Keratinocyte (primary cell): ENCODE results near the gene RENBP. TPM values are rescaled to one million over a fixed set of nuclear protein-coding genes. Genes with fewer than 3 reads are reported as not detected.

Experiments
- DNase-seq: peaks from one replicate; pipeline ENCODE4 v3.0.0-alpha.2; 2011; ENCODE audit warnings: low read depth, missing footprints, low spot score
- FAIRE-seq: peaks from 2 replicates; lab custom pipeline; 2011; peaks lifted over from hg19 to GRCh38; lab: Jason Lieb, UNC
- H2AFZ ChIP-seq: 2 replicates; pipeline ENCODE4 v1.6.0; 2012; ENCODE audit warnings: low read length, control low read depth, inconsistent platforms; ENCODE audit not compliant: control insufficient read depth
- H3K27ac ChIP-seq: 2 replicates; pipeline ENCODE4 v1.5.1; 2011; ENCODE audit warnings: low read length; ENCODE audit not compliant: control insufficient read depth, insufficient read depth
- H3K27me3 ChIP-seq: 3 replicates; pipeline ENCODE4 v1.6.0; 2011; ENCODE audit warnings: low read length; ENCODE audit not compliant: control insufficient read depth, insufficient read depth; ENCODE audit errors: extremely low read depth
- H3K36me3 ChIP-seq, 2 experiments: 2 replicates in 1 of 2; 3 replicates in 1 of 2; pipeline ENCODE4 v1.5.1; 2011; ENCODE audit warnings: low read length in 2 of 2, mild to moderate bottlenecking in 1 of 2; ENCODE audit not compliant: control insufficient read depth in 2 of 2, insufficient read depth in 2 of 2; ENCODE audit errors: extremely low read depth in 1 of 2
- H3K4me1 ChIP-seq: 3 replicates; pipeline ENCODE4 v1.5.1; 2011; ENCODE audit warnings: low read length; ENCODE audit not compliant: control insufficient read depth, insufficient read depth; ENCODE audit errors: extremely low read depth
- H3K4me2 ChIP-seq: 3 replicates; pipeline ENCODE4 v1.6.0; 2011; ENCODE audit warnings: low read depth, low read length; ENCODE audit not compliant: control insufficient read depth, insufficient read depth; ENCODE audit errors: extremely low read depth
- H3K4me3 ChIP-seq, 3 experiments: fragments of 200-600 bp in 1 of 3; sonication (generic) in 1 of 3; 2 replicates in 2 of 3; 3 replicates in 1 of 3; pipeline ENCODE4 v1.5.1; 2011 to 2016; ENCODE audit warnings: low read length in 3 of 3, mild to moderate bottlenecking in 3 of 3, control low read depth in 2 of 3, inconsistent platforms in 1 of 3, low read depth in 1 of 3, mixed read lengths in 1 of 3, mixed run types in 1 of 3, moderate library complexity in 1 of 3; ENCODE audit not compliant: control insufficient read depth in 2 of 3, insufficient read depth in 2 of 3; ENCODE audit errors: extremely low read depth in 1 of 3
- H3K79me2 ChIP-seq: 2 replicates; pipeline ENCODE4 v1.6.0; 2012; ENCODE audit warnings: low read length; ENCODE audit not compliant: control insufficient read depth, insufficient read depth
- H3K9ac ChIP-seq: 3 replicates; pipeline ENCODE4 v1.6.0; 2011; ENCODE audit warnings: low read length; ENCODE audit not compliant: control insufficient read depth, insufficient read depth; ENCODE audit errors: extremely low read depth
- H3K9me1 ChIP-seq: 3 replicates; pipeline ENCODE4 v1.6.0; 2011; ENCODE audit warnings: low read length; ENCODE audit not compliant: control insufficient read depth, insufficient read depth; ENCODE audit errors: extremely low read depth
- H3K9me3 ChIP-seq: 2 replicates; pipeline ENCODE4 v1.5.1; 2012; ENCODE audit warnings: low read depth, low read length; ENCODE audit not compliant: control insufficient read depth
- H4K20me1 ChIP-seq: 3 replicates; pipeline ENCODE4 v1.6.0; 2011; ENCODE audit warnings: low read length; ENCODE audit not compliant: control insufficient read depth, insufficient read depth; ENCODE audit errors: extremely low read depth
- CTCF ChIP-seq, 3 experiments: IDR thresholded peaks in 1 of 3; conservative IDR thresholded peaks in 1 of 3; optimal IDR thresholded peaks in 1 of 3; 2 replicates in 2 of 3; 3 replicates in 1 of 3; pipeline versions ENCODE3 to v1.5.1; 2011; ENCODE audit warnings: low read length in 3 of 3, mild to moderate bottlenecking in 3 of 3, moderate library complexity in 2 of 3, control low read depth in 1 of 3, inconsistent platforms in 1 of 3; ENCODE audit not compliant: insufficient read depth in 2 of 3; ENCODE audit errors: extremely low read depth in 1 of 3
- EZH2 ChIP-seq: IDR thresholded peaks from one replicate; pipeline ENCODE4 v1.6.1; 2012; ENCODE audit warnings: inconsistent platforms, mild to moderate bottlenecking, low read length, moderate library complexity
- dilution Hi-C: fragments of 300-500 bp; cut with MboI; formaldehyde crosslinking; loops from one replicate; pipeline ENCODE4 v1.7.0; 2020; ENCODE audit warnings: low sequenced_read_pairs; ENCODE audit not compliant: extremely low pct_ligation_motif_present
- polyA plus RNA-seq, 5 experiments: library from polyadenylated mRNA; depleted of rRNA in 3 of 5; stranded (reverse) in 3 of 5; stranded (forward) in 1 of 5; unstranded in 1 of 5; fragments of >200 nt; gene quantifications; 1 replicate in 1 of 5; 2 replicates in 3 of 5; 3 replicates in 1 of 5; pipeline versions ENCODE4 v1.2.1 to v1.2.3, GENCODE V29; 2011 to 2012; ENCODE audit warnings: missing spikeins in 2 of 5, low read depth in 1 of 5, low replicate concordance in 1 of 5
- small RNA-seq, 3 experiments: library from RNA; depleted of rRNA; stranded (forward); fragments of <200 nt; gene quantifications; one replicate each; pipeline ENCODE3, GENCODE V24; 2012; ENCODE audit warnings: low read depth in 3 of 3, low replicate concordance in 1 of 3; ENCODE audit not compliant: insufficient read length in 3 of 3

RENBP gene
- polyA plus RNA-seq, 1 donor (not counting 4 experiments of a cell fraction or from before 2014, with no cell fraction given): 0.16 TPM

- no peak for FAIRE-seq
- H3K27ac ChIP-seq: no peak within 1 kb of the TSS
- H3K4me2 ChIP-seq: peak within 1 kb of the TSS; percentile 51
These were observed 58.2 kb downstream of the RENBP start, which contains the start of gene L1CAM for GRCh38 chrX:153885968-153886903. Gene L1CAM, minus strand, starts transcription at chrX:153886173. Its CDS starts 10,337 bp downstream, at chrX:153875836.

More at GRCh38 chrX:153885968-153886903, 58.2 kb downstream of the RENBP start, which contains the start of gene L1CAM:
- Histone ChIP-seq H3K9ac (no peak within 1 kb of the TSS), H2AFZ (no peak within 1 kb of the TSS), H3K4me1 (peaks cover 3% of the 10 kb centered on the region), H3K36me3 (no peaks in the 10 kb centered on the region), H3K79me2 (no peaks in the 10 kb centered on the region), H4K20me1 (no peaks in the 10 kb centered on the region), H3K4me3 (peak within 1 kb of the TSS; percentile 46 to 59 (median 59)), H3K9me1 (no peaks in the 10 kb centered on the region), H3K9me3 (no peaks in the 10 kb centered on the region), H3K27me3 (peaks cover 21% of the 10 kb centered on the region)
- TF ChIP-seq CTCF (optimal IDR thresholded peaks at IDR 0.05 in 1 of 3, IDR thresholded peaks at IDR 0.05 in 1 of 3, conservative IDR thresholded peaks at IDR 0.05 in 1 of 3; ENCODE audit: extremely low read depth in 1 of 3, insufficient read depth in 2 of 3, low read length in 3 of 3) (no peak), EZH2 (no peak)
- no peak for DNase-seq
- dilution Hi-C loops: no loop called here

Small RNA genes lying within 50 kb of the gene (small RNA-seq; reads per million reads assigned to genes)
- 0 reads per million in 3 experiments for gene MIR3202-1

Other genes starting within 250 kb of the RENBP start
- gene BCAP31, start 220.3 kb downstream of the RENBP start, polyA plus RNA-seq: 260 to 267 TPM (median 262 TPM) in 3 replicates
- 0.81 to 2.0 TPM (median 0.86 TPM) in 3 replicates for gene ABCD1, start 219.8 kb downstream of the RENBP start, polyA plus RNA-seq
- gene PLXNB3, start 180.4 kb downstream of the RENBP start, polyA plus RNA-seq: 7.2 to 14.4 TPM (median 8.6 TPM) in 3 replicates
- 0.08 to 0.21 TPM (median 0.10 TPM) in 3 replicates for gene SRPK3, start 163.6 kb downstream of the RENBP start, polyA plus RNA-seq
- gene IDH3G, start 150.3 kb downstream of the RENBP start, polyA plus RNA-seq: 44.7 to 73.5 TPM (median 45.8 TPM) in 3 replicates
- 187 to 320 TPM (median 209 TPM) in 3 replicates for gene SSR4, start 150.0 kb downstream of the RENBP start, polyA plus RNA-seq
- 0.05 to 0.35 TPM (median 0.05 TPM) in 3 replicates for gene PDZD4, start 114.1 kb downstream of the RENBP start, polyA plus RNA-seq
- 18.2 to 31.1 TPM (median 23.3 TPM) in 3 replicates for gene L1CAM, start 58.5 kb downstream of the RENBP start, polyA plus RNA-seq
- not detected in 3 replicates for gene AVPR2, start 40.0 kb downstream of the RENBP start, polyA plus RNA-seq
- 0.35 to 0.66 TPM (median 0.55 TPM) in 3 replicates for gene ARHGAP4, start 18.4 kb downstream of the RENBP start, polyA plus RNA-seq
- 103 to 149 TPM (median 112 TPM) in 3 replicates for gene NAA10, start 9.6 kb downstream of the RENBP start, polyA plus RNA-seq
- gene HCFC1, start 27.2 kb upstream of the RENBP start, polyA plus RNA-seq: 2.7 to 7.0 TPM (median 3.0 TPM) in 3 replicates
- gene TMEM187, start 28.1 kb upstream of the RENBP start, polyA plus RNA-seq: 6.6 to 13.1 TPM (median 7.5 TPM) in 3 replicates
- 41.5 to 70.1 TPM (median 65.5 TPM) in 3 replicates for gene IRAK1, start 75.3 kb upstream of the RENBP start, polyA plus RNA-seq
- gene MECP2, start 153.1 kb upstream of the RENBP start, polyA plus RNA-seq: 7.2 to 12.4 TPM (median 9.9 TPM) in 3 replicates
- not detected in 3 replicates for gene OPN1LW, start 199.6 kb upstream of the RENBP start, polyA plus RNA-seq
- gene OPN1MW, start 238.0 kb upstream of the RENBP start, polyA plus RNA-seq: not detected in 3 replicates